Measurements from ENCODE around the gene CANT1.
"Not testable (repeated sequence)": the region's sequence is repeated elsewhere in the genome, so short reads cannot be mapped to it uniquely, and the experiment has no call there.

Gene CANT1

DNA sequence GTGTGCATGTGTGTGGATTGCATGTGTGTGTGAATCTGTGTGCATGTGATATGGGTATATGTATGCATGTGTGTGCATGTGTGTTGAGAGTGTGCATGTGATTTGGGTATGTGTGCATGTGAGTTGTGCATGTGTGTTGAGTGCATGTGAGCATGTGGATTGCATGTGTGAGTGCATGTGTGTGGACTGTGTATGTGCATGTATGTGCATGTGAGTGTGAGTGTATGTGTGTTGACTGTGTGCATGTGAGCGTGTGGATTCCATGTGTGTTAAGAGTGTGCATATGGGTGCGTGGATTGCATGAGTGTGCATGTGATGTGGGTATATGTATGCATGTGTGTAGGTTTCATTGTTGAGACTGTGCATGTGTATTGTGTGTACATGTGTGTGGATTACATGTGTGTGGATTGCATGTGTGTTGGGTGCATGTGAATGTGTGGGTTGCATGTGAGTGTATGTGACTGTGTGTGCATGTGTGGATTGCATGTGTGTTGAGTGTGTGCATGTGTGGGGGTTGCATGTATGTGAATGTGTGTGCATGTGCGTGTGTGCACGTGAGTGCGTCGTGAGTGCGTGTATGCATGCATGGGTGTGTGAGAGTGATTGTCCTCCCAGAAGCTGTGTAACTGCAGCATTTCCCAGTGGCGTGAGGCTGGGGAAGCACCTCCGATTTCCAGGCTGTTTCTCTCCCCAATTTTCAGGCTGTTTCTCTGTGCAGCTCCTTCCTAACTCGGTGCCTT lies 33.8 kb upstream of the CANT1 start:
- no peak for DNase-seq

DNA sequence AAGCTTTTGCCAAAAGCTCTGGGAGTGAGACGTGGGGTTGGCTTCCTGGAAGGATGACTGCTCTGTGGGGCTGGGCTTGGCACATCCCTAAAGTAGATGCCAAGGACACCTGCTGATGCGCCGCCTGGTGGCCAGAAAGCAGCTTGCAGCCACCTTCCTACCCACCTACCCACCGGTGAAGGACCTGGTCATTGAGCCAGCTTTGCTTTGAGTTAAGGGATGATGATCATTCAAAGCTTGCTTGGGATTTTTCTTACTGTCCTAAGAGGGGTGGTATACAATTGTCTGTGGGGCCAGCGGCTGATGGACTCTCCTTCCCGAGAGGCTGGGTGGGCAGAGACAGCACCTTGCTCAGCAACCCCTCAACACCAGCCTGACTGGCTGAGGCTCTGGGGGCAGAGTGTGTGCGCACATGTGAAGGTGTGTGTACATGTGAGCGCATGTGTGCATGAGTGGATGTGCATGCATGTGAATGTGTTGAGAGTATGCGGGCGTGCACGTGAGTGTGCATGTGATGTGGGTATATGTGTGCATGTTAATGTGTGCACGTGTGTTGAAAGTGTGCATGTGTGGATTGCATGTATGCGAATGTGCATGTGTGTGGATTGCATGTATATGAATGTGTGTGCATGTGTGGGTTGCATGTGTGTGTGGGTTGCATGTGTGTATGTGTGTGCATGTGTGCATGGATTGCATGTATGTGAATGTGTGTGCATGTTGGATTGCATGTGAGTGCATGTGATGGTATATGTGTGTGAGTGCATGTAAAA lies 33.0 kb upstream of the CANT1 start:
- DNase-seq = no peak

- DNase-seq = no peak
Observed at GRCh38 chr17:79041723-79042420, 32.3 kb upstream of the CANT1 start.

GRCh38 chr17:79041041-79041570 lies 31.5 kb upstream of the CANT1 start:
- DNase-seq = no peak

GRCh38 chr17:79039886-79040285 lies 30.3 kb upstream of the CANT1 start:
- DNase-seq = no peak

DNA sequence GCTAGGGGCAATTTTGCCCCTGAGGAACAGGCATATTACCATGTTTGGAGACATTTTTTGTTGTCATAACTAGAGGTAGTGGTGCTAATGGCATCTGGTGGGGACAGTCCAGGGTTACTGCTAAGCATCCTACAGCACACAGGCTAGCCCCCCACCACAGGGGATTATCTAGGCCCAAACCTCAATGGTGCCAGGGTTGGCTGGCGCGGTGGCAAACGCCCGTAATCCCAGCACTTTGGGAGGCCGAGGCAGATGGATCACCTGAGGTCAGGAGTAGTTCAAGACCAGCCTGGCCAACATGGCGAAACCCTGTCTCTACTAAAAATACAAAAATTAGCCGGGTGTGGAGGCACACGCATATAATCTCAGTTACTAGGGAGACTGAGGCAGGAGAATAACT lies 29.6 kb upstream of the CANT1 start:
- DNase-seq = no peak

- no peak for DNase-seq
Observed at GRCh38 chr17:79038545-79039135, 29.1 kb upstream of the CANT1 start.

DNA sequence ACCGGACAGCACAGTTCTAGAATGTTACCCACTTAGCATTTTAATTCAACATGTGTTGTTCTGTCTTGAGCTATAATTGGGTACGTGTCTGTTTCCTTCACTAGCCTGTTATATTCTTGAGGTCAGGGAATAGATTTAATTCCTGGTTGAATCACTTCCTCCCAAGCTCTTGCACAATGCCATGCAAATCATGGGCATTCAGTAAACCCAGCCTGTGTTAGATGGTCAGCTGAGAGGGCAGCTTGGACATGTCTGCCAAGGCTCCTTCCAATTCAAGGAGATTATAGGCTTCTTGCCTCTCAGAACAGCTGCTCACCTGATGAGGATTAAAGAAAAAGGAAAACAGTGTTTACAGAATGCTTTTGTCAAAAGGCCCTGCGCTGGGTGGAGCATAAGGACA lies 27.0 kb upstream of the CANT1 start:
- no peak for DNase-seq

DNA sequence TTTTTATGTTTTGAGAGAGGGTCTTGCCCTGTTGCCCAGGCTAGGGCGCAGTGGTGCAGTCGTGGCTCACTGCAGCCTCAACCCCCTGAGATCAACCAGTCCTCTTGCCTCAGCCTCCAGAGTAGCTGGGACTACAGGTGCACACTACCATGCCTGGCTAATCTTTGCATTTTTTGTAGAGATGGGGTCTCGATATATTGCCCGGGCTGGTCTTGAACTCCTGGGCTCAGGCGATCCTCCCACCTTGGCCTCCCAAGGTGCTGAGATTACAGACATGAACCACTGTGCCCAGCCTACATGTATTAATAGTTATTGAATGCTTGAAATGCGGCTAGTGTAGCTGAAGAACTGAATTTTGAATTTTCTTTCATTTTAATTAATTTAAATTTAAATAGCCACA lies 26.6 kb upstream of the CANT1 start:
- DNase-seq = no peak

- DNase-seq = no peak
Observed at GRCh38 chr17:79035686-79036085, 26.1 kb upstream of the CANT1 start.

DNA sequence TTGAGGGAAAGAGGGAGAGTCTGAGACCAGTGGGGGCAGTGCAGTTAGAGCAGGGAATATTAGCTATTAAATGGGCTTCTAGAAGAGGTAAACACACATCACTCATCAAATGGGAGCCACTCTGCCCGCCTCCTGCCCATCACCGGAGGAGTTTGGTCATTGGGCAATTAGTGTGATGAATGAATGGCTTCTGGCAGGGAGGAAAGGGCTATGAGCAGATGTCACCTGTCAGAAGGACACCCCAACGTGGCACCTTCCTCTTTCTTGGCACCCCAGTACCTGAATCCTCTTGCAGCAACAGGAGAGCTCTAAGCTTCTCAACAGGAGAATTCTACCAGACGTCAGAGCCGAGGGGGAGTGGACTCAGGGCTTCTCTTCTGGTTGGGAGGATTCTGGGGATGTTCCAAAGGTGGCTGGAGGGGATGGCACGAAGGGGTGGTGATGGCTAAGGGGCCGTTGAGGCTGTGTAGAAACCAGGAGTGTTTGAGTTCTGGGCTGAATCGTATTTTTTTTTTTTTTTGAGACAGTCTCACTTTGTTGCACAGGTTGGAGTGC lies 25.4 kb upstream of the CANT1 start:
- DNase-seq = no peak

- DNase-seq = no peak
Observed at GRCh38 chr17:79033741-79034501, 24.4 kb upstream of the CANT1 start.

- DNase-seq = no peak
Observed at GRCh38 chr17:79033046-79033616, 23.6 kb upstream of the CANT1 start.

- no peak for DNase-seq
Observed at GRCh38 chr17:79031996-79032875, 22.7 kb upstream of the CANT1 start.

DNA sequence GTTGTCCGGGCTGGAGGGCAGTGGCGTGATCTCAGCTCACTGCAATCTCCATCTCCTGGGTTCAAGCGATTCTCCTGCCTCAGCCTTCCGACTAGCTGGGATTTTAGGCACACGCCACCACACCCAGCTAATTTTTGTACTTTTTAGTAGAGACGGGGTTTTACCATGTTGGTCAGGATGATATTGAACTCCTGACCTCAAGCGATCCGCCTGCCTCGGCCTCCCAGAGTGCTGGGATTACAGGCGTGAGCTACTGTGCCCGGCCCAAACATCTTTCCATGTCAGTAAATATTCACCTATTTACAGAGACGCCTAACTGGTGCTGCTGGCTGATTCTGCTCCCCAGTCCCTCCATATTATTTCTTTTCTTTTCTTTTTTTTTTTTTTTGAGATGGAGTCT lies 21.1 kb upstream of the CANT1 start:
- not testable (repeated sequence) for DNase-seq

- no peak for DNase-seq
Observed at GRCh38 chr17:79029327-79030009, 19.9 kb upstream of the CANT1 start.

DNA sequence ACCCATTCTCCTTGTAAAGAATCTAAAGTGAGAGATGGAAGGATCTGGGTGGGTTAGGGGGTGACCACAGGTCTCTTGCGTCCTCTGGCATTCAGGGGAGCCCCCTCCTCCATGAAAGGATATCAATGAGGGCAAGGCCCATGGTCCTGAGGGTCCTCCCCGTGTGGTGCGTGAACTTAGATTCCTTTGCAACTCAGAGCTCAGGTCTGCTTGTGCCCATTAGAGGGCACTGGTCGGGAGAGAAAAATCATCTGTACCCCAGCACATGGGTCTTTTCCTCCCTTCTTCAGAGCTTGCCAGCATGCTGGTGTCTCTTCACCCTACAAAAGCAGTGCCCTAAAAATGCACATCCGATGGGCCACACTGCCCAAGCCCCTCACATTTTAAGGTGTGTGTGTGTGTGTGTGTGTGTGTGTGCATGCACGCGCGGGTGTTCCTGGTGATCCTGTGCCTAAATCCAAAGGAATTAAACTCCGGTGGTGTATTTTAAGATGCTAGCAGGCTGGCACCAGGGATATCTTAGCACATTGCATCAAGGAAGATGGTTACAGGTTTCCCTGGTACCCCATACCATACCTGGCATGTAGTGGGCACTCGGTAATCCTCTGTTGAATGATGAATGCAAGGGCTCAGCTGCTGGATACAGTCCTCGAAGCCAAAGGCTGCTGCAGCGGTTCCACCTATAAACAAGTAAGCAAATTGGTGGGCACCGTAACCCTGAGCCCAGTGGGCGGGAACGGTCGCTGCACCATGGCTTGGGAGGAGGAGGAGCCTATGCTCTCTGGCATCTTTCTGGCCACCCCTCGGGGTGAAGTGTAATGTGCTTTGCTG lies 19.1 kb upstream of the CANT1 start:
- no peak for DNase-seq

GRCh38 chr17:79027925-79028491 lies 18.4 kb upstream of the CANT1 start:
- DNase-seq = no peak

Data from NCI-H1436 treated with DMSO at 0.1 percent for 48 hours (cell line).